ENCODE data around the gene SRF. TPM values are rescaled to one million over a fixed set of nuclear protein-coding genes. Genes with fewer than 3 reads are reported as not detected.

SRF gene
- total RNA-seq, 1 experiment from 2014 or later: 35.0 TPM

DNA sequence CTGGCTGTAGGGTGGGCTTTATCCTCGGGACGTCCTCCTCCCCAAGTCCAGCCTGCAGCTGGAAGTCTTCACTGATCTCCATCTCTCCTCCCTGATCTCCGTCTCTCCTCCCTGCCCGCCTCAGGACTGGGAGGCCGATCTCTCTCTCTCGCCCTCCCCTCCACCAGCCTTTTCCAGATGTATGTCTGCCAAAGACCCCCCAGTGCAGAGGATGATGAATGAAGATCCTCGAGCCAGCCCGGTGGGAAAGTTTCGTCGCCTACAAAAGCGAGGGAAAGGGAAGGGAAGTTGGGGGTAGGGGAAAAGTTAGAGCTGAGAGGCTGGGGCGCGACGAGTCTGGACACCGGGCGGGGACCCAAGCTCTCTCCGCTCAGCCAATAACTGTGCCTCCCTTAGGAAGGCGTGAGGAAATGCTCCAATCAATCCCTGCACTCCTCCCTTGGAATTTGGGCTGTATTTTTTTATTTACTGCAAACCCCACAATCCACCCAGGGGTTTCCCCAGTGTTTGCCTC, 595 bp upstream of the SRF start:
- peak; percentile 55 for ATAC-seq
- CTCF ChIA-PET: no interaction called here
- intact Hi-C loops (cut with micrococcal nuclease): loop anchor here (2.0 kb wide), 1 partner anchor 20 kb away; no protein-coding TSS in a partner anchor

DNA sequence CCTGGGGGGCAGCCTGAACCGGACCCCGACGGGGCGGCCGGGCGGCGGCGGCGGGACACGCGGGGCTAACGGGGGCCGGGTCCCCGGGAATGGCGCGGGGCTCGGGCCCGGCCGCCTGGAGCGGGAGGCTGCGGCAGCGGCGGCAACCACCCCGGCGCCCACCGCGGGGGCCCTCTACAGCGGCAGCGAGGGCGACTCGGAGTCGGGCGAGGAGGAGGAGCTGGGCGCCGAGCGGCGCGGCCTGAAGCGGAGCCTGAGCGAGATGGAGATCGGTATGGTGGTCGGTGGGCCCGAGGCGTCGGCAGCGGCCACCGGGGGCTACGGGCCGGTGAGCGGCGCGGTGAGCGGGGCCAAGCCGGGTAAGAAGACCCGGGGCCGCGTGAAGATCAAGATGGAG, 636 bp downstream of the SRF start:
- TF ChIP-seq EZH2phosphoT487 (IDR thresholded peaks at IDR 0.05; ENCODE audit: borderline replicate concordance, low read length) (no peak), EZH2 (IDR thresholded peaks at IDR 0.05; ENCODE audit: low read length, unreplicated experiment) (no peak)
- TF ChIP-seq, protein P1, sequence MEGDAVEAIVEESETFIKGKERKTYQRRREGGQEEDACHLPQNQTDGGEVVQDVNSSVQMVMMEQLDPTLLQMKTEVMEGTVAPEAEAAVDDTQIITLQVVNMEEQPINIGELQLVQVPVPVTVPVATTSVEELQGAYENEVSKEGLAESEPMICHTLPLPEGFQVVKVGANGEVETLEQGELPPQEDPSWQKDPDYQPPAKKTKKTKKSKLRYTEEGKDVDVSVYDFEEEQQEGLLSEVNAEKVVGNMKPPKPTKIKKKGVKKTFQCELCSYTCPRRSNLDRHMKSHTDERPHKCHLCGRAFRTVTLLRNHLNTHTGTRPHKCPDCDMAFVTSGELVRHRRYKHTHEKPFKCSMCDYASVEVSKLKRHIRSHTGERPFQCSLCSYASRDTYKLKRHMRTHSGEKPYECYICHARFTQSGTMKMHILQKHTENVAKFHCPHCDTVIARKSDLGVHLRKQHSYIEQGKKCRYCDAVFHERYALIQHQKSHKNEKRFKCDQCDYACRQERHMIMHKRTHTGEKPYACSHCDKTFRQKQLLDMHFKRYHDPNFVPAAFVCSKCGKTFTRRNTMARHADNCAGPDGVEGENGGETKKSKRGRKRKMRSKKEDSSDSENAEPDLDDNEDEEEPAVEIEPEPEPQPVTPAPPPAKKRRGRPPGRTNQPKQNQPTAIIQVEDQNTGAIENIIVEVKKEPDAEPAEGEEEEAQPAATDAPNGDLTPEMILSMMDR (conservative IDR thresholded peaks at IDR 0.05; ENCODE audit: low read depth, low read length): no peak
- CTCF ChIA-PET: no interaction called here
- peak overlapping the region; percentile 62 for H2AFZ ChIP-seq (ENCODE audit: low read length)
- intact Hi-C loops (cut with micrococcal nuclease): loop anchor here (1.0 to 2.0 kb wide), 2 partner anchors 21 to 112 kb away; partner anchors contain the start of genes KLC4 and MRPL2
- H3K27me3 ChIP-seq (ENCODE audit: low read length): no peaks in the 10 kb centered on the region
- peaks cover 11% of the 10 kb centered on the region for H4K20me1 ChIP-seq (ENCODE audit: low read length)
- DNase-seq: no peak
- peaks cover 29% of the 10 kb centered on the region for H3K4me1 ChIP-seq (ENCODE audit: insufficient read depth, low read length)
- POLR2A ChIA-PET (ENCODE audit: unreplicated experiment): no interaction called here
- peak overlapping the region; percentile 86 for H3K4me2 ChIP-seq (ENCODE audit: low read length)
- H3K79me2 ChIP-seq (ENCODE audit: low read length): peaks cover 38% of the 10 kb centered on the region
- H3K9me2 ChIP-seq (replicated peaks; ENCODE audit: low read length): no peaks in the 10 kb centered on the region
- H3F3A ChIP-seq (ENCODE audit: low read length, unreplicated experiment): no peaks in the 10 kb centered on the region
- BruUV-seq (replicated peaks): no TSS peak
- peaks cover 16% of the 10 kb centered on the region for H3K36me3 ChIP-seq (ENCODE audit: low read depth, low read length)
- no peaks in the 10 kb centered on the region for H3K9me3 ChIP-seq (ENCODE audit: low read length)
- peak overlapping the region; percentile 84 for H3K9ac ChIP-seq (ENCODE audit: low read length)
- H3K27ac ChIP-seq (ENCODE audit: low read length): no peak overlapping the region
- ATAC-seq: peak; percentile 0
- peak overlapping the region; percentile 94 for H3K4me3 ChIP-seq (ENCODE audit: low read length)

More for the DNA sequence above, 595 bp upstream of the SRF start:
- no peaks in the 10 kb centered on the region for H3F3A ChIP-seq (ENCODE audit: low read length, unreplicated experiment)
- peak overlapping the region; percentile 56 for H3K9ac ChIP-seq (ENCODE audit: low read length)
- H3K4me1 ChIP-seq (ENCODE audit: insufficient read depth, low read length): peaks cover 29% of the 10 kb centered on the region
- peak overlapping the region; percentile 86 for H3K4me2 ChIP-seq (ENCODE audit: low read length)
- no peaks in the 10 kb centered on the region for H3K27me3 ChIP-seq (ENCODE audit: low read length)
- no peaks in the 10 kb centered on the region for H3K9me2 ChIP-seq (replicated peaks; ENCODE audit: low read length)
- peaks cover 11% of the 10 kb centered on the region for H4K20me1 ChIP-seq (ENCODE audit: low read length)
- POLR2A ChIA-PET (ENCODE audit: unreplicated experiment): interaction anchor here (0.5 to 0.7 kb wide), 3 partner anchors 199 to 1028 kb away, joined by 3 to 6 read pairs (median 5); partner anchors contain the start of genes C6orf132 and ZNF318
- peak overlapping the region; percentile 48 for H3K27ac ChIP-seq (ENCODE audit: low read length)
- no peaks in the 10 kb centered on the region for H3K9me3 ChIP-seq (ENCODE audit: low read length)
- peak; percentile 84 for DNase-seq
- TF ChIP-seq EZH2phosphoT487 (IDR thresholded peaks at IDR 0.05; ENCODE audit: borderline replicate concordance, low read length) (no peak), EZH2 (IDR thresholded peaks at IDR 0.05; ENCODE audit: low read length, unreplicated experiment) (no peak)
- TF ChIP-seq, protein P1 (conservative IDR thresholded peaks at IDR 0.05; ENCODE audit: low read depth, low read length): no peak
- H2AFZ ChIP-seq (ENCODE audit: low read length): peak overlapping the region; percentile 97
- peaks cover 31% of the 10 kb centered on the region for H3K79me2 ChIP-seq (ENCODE audit: low read length)
- H3K36me3 ChIP-seq (ENCODE audit: low read depth, low read length): peaks cover 4% of the 10 kb centered on the region; the same call in 1 of the 2 replicates
- peak overlapping the region; percentile 94 for H3K4me3 ChIP-seq (ENCODE audit: low read length)
- BruUV-seq (replicated peaks): TSS peak; percentile 93

All from PC-3 (cell line).